Spleen (tissue), 7 donors: ENCODE results near the gene BTRC.

Experiments
- POLR2A ChIP-seq, 3 donors: fragments of 450-650 bp; IDR thresholded peaks; one replicate each; pipeline ENCODE4 v1.5.1; 2017; ENCODE audit warnings: antibody characterized with exemption in 3 of 3, mild to moderate bottlenecking in 1 of 3
- POLR2AphosphoS5 ChIP-seq, 3 donors: sonication (generic); formaldehyde crosslinking; IDR thresholded peaks; one replicate each; pipeline ENCODE4 v1.5.1; 2017; ENCODE audit warnings: antibody characterized with exemption in 3 of 3
- TF ChIP-seq, protein P1 (sequence below), 11 experiments: fragments of 200-600 bp in 7 of 11; fragments of 450-650 bp in 4 of 11; sonication (generic) in 4 of 11; IDR thresholded peaks in 8 of 11; conservative IDR thresholded peaks in 3 of 11; 1 replicate in 7 of 11; 2 replicates in 4 of 11; pipeline versions ENCODE4 v1.4.0 to v1.8.0; 2016 to 2021; ENCODE audit warnings: antibody characterized with exemption in 11 of 11, inconsistent platforms in 4 of 11, mild to moderate bottlenecking in 1 of 11
- donor health status: DM: no; HTN: no; CAD: no; lungs with moderate emphysema.
- donor health status: DM: no; HTN: no; CAD: no.
- donor health status: DM: no; HTN: no; CAD: no.

DNA sequence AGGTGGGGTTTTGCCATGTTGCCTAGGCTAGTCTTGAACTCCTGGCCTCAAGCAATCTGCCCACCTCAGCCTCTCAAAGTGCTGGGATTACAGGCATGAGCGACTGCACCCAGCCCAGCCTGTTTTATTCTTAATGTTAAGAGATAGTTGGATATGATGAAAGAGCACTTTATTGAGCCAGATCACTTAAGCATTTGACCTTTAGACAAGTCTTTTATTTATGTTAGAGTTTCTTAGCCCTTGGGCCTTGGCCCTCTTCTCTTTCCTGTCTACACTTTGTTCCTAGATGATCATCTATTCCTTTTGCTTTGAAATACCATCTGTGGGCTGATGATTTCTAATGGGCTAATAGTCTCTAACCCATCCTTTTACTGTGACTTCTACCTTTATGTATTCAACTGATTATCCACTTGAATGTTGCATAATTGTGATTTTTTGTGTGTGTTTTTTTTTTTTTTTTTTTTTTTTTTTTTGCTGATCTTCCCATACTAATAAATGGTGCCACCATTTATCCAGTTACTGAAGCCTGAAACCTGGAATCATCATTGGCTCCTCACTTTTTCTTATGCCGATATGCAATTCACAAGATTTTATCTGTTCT lies 34.8 kb downstream of the BTRC start:
- TF ChIP-seq, protein P1, sequence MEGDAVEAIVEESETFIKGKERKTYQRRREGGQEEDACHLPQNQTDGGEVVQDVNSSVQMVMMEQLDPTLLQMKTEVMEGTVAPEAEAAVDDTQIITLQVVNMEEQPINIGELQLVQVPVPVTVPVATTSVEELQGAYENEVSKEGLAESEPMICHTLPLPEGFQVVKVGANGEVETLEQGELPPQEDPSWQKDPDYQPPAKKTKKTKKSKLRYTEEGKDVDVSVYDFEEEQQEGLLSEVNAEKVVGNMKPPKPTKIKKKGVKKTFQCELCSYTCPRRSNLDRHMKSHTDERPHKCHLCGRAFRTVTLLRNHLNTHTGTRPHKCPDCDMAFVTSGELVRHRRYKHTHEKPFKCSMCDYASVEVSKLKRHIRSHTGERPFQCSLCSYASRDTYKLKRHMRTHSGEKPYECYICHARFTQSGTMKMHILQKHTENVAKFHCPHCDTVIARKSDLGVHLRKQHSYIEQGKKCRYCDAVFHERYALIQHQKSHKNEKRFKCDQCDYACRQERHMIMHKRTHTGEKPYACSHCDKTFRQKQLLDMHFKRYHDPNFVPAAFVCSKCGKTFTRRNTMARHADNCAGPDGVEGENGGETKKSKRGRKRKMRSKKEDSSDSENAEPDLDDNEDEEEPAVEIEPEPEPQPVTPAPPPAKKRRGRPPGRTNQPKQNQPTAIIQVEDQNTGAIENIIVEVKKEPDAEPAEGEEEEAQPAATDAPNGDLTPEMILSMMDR (IDR thresholded peaks at IDR 0.05 in 8 of 11, conservative IDR thresholded peaks at IDR 0.05 in 3 of 11), result no peak
- no peak for TF ChIP-seq POLR2A (IDR thresholded peaks at IDR 0.05)
- no peak for TF ChIP-seq POLR2AphosphoS5 (IDR thresholded peaks at IDR 0.05)
